HG03432 (cell line): ENCODE results near the gene AAR2.

ENCODE experiments used
- ATAC-seq: cut with Tn5 transposase; IDR thresholded peaks from one replicate; pipeline ENCODE4 v1.9.1; 2021; ENCODE audit warnings: mild to moderate bottlenecking, moderate library complexity; ENCODE audit not compliant: unreplicated experiment

AAR2 gene

DNA sequence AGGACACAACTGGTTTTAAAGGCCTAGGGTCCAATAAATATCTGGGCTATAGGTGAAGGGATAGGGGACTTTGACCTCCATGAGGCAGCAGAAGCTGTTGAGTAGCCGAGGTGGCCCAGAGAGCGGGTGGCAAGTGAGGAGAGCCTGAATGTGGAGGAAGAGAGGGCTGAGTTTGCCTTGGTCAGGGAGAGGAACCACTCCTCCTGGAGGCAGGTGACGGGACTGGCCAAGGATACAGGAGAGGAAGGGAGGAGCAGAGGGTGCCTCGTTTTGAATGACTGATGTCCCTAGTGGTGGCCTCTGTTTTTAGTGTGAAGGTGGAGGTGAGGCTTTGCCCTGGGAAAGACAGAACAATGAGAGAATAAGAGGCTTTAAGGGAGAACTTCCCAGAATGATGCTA lies 19.1 kb upstream of the AAR2 start:
- no peak for ATAC-seq

DNA sequence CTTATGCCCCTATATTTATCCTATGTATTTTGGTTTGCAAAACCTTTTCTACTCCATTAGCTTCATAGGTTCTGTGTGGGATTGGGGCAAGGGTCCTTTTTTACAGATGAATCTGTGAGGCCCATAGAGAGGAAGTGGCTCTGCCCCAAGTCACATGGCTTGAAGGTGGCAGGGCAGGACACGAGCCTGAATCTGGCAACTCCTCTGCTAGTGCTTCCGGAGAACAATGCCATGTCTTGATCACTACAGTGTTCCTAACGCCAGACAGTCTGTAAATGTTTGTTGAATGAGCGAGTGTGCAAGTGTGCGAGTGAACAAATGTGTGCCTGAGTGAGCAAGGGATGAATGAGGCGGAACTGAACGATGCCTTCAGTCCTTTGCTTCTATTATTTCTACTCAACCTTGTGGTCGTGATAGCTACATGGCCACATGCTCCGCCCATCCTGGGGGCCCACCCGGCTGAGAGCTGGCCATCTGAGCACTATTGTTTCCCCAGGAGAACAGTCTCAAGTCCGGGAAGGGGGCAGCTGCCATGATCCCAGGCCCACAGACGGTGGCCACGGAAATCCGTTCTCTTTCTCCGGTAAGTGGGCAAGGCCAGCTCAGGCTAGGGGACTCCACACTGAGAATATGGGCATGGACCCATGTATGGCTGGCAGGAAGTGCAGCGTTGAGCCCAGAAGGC lies 17.8 kb upstream of the AAR2 start:
- ATAC-seq, result no peak

DNA sequence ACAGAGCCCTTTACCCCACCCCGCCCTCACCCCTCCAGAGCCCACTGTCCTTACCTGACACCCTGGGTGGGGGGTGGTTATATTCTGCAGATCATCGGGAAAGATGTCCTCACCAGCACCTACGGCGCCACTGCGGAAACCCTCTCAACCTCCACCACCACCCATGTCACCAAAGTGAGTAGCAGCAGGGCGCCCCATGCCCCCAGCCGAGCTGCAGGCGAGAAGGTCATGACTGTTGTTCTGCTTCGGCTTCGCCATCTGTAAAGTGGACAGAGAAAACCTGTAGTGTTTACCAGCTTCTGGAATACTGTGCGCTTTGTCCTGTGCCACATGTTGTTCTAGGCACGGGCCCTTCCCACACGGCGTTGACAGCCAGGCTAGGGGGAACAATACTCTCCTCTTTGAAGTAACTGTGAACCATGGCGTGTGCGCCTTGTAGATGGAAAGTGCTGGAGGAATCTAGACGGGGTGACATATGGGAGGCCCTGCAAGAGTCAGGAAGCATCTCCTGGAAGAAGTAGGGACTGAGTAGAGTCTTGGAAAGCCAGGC lies 16.5 kb upstream of the AAR2 start:
- no peak for ATAC-seq

DNA sequence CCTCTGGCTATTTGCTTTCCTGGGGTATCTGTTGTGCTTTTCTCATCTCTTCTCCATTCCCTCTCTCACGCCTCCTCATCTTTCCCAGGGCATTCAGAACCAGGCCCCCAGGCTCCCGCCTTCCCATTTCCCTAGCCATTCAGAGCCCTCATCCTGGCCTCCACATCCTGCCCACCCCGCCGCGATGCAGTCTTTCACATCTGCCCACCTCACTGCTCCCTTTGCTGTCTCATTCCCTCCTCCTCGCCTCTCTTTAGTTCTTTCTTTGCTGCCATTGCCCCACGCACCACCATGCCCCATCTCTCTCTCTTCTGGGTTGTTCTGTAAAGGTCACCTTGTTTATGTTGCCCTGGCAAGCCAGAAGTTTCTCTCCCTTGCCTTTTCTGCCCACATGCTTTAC lies 10.6 kb upstream of the AAR2 start:
- ATAC-seq, result no peak

DNA sequence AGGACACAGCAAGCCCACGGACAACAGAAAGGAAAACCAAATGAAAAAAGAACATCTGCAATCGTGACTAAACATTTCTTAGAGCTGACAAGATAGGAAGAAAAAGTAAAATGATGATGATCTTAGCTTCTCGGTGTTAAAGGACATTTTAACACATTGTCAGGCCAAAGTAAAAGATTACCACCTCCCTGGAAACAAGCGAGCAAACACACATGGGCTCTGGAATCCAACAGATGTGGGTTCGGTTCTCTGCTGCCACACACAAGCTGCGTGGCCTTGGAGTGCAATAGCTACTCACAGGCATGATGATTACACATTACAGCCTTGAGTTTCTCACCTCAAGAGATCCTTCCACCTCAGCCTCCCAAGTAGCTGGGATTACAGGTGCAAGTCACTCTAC lies 7.5 kb upstream of the AAR2 start:
- no peak for ATAC-seq

DNA sequence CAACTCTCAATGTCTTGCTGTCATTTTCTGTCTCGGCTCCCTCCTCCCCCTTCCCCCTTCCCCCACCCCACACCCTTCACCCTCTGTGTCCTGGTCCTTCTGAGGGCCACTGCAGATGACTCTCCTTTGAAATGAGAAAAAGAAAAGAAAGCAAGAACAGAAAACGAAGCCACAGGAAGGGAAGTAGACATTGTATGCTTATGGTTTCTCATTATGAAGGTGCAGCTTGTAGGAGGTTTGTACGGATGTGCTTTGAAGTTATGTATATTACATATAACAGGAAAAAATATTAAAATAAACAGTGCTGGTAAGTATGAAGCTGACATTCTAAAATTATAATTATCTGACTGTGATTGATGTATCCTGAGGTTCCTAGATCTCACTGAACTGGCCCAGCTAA lies 6.3 kb upstream of the AAR2 start:
- ATAC-seq, result no peak

DNA sequence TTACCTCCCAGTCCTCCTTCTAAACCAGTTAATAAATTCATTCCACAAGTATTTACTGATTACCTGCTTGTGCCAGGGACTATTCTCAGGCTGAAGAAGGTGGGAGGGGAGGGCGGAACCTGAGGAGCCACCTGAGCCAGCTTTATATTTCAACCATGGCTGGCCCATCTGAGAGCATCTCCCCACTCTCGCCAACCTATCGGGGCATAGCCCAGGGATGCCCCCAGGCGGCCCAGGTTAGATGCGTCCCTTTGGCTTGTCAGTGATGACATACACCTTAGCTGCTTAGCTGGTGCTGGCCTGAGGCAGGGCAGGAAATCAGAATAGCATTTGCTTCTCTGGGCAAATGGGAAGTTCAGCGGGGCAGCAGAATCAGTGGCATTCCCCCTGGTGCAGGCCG lies 4.9 kb upstream of the AAR2 start:
- no peak for ATAC-seq

DNA sequence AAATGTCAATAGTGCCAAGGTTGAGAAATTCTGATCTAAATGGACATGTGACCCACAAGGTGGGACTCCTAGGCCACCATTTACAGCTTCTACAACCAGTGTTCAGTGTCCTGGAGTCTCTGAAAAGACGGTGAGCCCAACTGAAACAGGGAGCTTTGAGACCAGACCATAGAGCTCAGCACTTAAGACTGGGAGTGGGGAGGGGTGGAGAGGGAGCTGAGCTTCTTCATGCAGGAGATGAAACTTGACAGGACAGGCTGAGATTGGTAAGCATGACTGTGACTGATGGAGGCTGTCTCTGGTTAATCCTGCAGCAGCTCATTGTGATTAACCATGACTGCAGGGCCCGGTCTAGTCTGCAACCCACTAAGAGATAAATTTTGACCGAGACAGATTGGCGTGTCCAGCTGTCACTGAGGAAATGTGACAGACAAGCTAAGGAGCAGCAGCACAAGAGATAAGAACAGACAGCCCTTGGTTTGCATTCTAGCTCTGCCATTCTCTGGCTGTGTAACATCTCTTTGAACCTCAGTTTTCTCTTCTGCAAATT lies 1.4 kb upstream of the AAR2 start:
- no peak for ATAC-seq

DNA sequence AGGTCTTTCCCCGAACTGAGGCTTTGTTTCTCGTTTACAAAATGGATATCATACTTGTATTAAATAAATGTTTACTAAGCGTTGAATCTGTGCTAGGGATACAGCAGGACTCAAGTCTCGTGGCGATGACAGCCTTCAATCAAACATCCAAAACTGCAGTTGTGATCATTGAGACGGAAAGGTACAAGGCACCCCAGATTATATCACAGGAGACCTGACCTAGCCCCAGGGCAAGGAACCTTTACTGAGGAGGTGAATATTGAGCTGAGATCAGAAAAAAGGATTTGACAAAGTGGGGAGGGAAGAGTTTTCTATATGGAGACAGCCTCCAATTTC lies 476 bp downstream of the AAR2 start:
- no peak for ATAC-seq

DNA sequence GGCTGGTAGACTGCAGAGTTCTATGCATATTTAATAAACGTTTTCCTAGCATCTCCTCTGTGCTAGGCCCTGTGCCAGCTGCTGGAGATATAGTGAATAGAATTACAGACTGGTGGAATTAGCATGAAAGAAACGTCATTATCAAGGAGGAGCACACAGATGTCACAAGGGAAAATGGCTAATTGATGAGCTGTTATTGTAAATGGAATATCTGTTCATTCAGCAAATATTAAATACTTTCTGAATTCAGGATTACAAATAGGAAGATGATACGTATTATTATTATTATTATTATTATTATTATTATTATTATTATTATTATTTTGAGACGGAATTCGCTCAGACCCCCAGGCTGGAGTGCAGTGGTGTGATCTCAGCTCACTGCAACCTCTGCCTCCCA lies 1.2 kb downstream of the AAR2 start:
- no peak for ATAC-seq

DNA sequence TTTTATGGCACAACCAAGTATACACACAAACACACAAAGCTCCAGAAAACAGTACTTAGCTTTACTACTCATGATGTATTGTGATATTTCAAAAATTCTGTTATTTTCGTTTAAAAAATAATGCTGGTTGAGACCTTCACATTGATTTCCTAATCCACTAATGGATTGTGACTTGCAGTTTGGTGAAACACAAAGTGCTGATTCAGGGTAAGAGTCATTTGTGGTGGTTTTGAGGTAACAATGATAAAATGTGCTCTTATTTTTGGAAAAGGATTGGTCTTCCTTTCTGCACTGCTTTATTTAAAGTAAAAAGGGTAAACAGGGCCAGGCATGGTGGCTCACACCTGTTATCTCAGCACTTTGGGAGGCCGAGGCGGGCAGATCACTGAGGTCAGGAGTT lies 1.9 kb downstream of the AAR2 start:
- ATAC-seq, result no peak

DNA sequence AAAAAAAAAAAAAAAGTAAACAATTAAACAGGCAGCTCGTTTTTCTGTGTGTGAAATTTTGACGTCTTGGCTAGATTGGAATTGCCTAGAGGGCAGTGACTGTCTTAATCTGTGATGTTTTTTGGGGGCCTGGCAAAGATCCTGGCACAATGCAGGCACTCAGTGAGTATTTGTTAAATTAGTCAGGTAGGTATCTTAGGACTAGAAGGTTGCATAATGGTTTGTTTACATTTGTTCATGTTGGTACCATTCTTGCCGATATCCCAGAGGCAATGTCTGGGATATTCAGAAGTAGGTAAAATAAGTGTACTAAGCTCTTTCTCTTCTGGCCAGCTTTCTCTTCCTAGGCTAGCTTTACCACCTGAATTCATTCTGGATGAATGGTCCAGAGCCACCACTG lies 2.5 kb downstream of the AAR2 start:
- no peak for ATAC-seq

DNA sequence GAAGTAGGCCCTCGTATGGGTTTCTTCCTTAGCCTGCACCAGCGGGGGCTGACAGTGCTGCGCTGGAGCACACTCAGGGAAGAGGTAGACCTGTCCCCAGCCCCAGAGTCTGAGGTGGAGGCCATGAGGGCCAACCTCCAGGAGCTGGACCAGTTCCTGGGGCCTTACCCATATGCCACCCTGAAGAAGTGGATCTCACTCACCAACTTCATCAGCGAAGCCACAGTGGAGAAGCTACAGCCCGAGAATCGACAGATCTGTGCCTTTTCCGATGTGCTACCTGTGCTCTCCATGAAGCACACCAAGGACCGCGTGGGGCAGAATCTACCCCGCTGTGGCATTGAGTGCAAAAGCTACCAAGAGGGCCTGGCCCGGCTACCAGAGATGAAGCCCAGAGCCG lies 3.8 kb downstream of the AAR2 start:
- ATAC-seq, result no peak

DNA sequence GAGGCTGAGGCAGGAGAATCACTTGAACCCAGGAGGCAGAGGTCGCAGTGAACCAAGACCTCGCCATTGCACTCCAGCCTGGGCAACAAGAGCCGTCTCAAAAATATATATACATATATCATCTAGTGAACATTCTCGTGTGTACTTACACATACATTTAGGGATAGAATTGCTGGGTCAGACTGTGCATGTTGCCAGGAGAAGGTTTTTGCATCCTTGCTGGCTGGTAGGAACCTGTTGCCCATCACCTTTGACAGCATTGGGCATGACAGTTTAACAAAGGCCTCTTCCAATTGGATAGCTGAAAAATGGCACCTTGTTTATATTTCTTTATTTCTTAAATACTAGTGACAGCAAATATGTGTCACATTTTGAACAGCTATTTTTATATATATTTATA lies 5.4 kb downstream of the AAR2 start:
- no peak for ATAC-seq

DNA sequence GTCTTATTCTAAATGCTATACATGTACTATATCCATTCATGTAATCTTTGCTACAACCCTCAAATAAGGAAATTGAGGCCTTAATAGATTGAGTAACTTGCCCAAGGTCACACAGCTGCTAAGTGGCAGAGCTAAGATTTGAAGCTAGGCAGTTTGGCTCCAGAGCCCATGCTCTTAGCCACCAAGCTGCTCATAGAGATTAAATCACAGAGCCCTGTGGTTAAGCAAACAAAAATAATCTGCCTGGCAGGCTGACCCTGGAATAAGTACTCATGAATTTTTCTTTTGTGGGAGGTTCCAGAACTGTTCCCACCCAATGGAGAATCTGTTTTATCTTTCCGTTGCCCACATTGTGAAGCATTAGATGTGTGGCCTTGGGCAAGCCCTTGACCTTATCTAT lies 7.4 kb downstream of the AAR2 start:
- no peak for ATAC-seq

DNA sequence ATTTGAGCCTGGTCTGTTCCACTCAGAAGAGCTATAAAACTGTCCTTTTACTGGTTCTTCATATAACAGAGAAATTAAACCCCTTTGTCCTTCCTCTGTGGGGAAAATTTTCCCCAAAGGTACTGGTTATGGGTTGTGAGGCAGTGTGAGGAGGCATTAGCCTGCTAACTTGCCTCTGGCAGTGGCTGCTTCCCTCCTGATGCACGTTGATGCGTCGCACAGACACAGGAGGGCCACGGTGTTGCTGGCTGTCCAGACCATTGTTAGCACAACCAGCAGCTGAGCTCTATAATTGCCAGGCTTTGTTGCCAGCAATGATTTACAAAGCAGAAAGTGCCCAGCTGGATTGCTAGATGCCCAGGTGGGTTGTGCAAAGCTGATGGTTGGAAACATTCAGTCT lies 10.1 kb downstream of the AAR2 start:
- no peak for ATAC-seq

DNA sequence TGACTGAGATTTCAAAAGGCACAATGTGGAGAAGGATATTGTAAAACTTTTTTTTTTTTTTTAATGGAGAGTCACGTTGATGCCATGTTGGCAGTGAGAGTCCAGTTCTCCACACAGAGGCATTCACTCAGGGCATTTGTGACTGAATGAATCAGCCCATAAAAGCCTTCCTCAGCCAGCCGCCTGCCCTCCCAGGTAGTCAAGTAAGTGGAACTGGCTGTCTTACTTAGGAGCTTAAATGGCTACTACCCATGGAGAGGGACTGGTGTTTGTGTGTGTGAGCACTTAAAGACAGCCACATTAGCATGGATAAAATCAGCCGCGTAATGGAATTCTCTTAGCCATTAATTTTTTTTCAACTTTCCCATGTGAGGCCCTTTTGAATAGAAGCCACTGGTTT lies 12.6 kb downstream of the AAR2 start:
- ATAC-seq, result no peak

DNA sequence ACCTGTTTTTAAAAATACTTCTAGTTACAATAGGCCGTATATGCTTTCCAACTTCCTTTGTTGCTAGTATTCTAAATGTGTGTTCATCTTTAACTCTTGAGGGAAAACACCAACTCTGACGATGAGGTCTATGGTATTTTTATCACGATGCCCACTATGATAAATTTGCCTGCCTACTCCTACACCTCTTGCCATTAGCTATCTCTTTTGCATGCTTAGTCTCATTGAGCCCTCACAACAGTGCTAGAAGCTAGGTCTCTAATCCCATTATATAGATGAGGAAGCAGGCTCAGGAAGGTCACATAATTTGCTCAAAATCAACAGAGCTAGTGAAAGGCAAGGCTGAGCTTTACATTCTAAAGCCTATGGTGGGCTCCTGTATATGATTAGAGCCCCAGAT lies 13.2 kb downstream of the AAR2 start:
- no peak for ATAC-seq

DNA sequence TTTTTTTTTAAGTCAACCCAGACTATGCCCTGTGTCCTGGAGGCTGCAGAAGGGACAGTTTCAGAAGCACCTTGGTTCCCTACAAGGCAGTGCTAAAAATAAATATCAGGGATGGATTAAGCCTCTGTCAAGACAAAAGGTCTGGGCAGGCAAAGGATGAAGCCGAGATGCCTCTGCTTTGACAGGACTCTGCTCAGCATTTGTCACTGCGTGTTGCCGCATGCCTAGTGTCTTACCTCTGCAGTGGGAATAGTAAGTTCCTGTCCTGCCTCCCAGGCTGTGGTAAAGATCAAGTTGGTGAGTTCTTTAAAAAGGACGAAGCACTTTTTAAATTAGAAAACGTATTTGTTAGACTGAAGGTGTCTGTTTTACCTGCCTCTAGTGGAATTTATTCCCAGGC lies 15.1 kb downstream of the AAR2 start:
- no peak for ATAC-seq

DNA sequence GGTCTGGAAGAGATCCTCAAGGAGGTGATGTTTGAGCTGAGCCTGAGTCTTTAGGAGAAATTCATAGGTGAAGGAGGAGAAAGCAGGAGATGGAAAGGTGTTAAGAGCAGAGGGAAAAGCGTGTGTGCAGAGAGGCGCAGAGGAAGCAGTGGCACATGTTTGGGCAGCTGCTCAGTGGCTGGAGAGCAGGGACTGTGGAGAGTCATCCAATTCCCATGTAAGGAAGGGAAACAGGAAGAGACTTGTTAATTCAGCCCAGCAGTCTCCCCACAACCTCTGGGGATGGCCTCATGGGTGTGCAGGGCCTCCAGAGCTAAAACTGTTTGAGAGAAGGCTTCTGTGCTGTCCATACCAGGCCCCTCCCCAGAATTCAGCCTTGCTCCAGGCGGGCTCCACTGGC lies 16.2 kb downstream of the AAR2 start:
- no peak for ATAC-seq

DNA sequence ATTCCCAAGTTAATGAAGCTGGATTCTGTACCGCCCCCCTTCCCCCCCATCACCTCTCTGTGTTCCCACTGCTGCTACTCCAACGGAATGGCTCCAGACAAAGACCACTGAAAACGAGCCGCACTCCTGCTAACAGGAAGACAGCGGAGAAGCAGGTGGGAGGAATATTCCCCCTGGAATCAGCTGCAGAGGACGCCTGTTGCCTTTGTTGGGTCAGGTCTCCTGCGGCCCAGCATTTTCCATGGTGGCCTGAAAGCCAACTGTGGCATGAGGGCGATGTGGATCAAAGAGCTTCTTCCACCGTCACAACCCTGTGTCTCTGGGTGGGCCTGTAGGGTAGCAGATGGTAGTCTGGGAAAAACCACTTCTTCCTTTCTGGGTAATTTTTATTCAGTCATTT lies 16.8 kb downstream of the AAR2 start:
- no peak for ATAC-seq

DNA sequence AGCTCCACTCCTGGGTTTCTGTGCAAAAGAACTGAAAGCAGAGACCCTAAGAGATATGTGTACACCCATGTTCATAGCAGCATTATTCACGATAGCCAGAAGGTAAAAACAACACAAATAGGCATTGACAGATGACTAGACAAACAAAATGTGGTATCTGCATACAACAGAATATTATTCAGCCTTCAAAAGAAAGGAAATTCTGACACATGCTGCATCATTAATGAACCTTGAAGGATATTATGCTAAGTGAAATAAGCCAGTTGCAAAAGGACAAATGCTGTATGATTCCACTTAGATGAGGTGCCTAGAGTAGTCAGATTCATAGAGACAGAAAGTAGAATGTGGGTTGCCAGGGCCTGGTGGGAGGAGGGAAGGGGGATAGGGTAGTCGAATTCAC lies 17.8 kb downstream of the AAR2 start:
- no peak for ATAC-seq

DNA sequence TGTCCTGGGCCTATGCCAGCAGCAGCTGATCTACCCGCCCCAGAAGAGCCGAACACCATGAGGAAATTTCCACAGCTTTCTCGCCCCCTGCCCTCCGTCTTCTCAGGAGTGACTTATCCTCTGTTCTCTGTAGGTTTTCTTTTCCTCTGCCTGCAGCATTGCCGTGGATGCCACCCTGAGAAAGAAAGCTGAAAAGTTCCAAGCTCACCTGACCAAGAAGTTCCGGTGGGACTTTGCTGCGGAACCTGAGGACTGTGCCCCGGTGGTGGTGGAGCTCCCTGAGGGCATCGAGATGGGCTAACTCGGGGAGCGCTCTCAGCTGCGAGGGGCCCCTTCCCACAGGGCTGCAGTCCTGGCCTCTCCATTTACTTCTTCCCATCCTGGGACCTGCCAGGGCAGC lies 19.2 kb downstream of the AAR2 start:
- ATAC-seq, result no peak
